ENCODE data around the gene GCLC.

DNA sequence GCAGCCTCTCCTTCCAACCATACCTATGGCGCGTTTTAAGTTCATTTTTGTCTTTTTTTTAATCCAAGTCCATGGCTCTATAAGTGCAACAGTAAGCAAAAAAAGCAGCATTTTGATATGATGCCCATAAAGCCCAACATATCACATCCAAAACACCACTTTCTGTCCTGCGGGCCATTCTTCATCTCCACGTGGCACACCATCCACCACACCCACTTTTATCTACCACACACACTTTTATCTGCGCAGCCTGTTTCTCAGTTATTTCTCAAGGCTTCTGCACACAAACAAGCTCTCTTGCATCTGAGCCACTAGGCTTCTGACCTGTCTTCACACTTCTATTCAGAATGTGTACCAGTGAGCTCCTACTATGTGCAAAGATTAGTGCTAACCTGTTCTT lies 5.3 kb downstream of the GCLC start:
- TF ChIP-seq, protein P1, sequence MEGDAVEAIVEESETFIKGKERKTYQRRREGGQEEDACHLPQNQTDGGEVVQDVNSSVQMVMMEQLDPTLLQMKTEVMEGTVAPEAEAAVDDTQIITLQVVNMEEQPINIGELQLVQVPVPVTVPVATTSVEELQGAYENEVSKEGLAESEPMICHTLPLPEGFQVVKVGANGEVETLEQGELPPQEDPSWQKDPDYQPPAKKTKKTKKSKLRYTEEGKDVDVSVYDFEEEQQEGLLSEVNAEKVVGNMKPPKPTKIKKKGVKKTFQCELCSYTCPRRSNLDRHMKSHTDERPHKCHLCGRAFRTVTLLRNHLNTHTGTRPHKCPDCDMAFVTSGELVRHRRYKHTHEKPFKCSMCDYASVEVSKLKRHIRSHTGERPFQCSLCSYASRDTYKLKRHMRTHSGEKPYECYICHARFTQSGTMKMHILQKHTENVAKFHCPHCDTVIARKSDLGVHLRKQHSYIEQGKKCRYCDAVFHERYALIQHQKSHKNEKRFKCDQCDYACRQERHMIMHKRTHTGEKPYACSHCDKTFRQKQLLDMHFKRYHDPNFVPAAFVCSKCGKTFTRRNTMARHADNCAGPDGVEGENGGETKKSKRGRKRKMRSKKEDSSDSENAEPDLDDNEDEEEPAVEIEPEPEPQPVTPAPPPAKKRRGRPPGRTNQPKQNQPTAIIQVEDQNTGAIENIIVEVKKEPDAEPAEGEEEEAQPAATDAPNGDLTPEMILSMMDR (conservative IDR thresholded peaks at IDR 0.05; ENCODE audit: low read depth in 2 of 2) = no peak
- TF ChIP-seq, protein P2, sequence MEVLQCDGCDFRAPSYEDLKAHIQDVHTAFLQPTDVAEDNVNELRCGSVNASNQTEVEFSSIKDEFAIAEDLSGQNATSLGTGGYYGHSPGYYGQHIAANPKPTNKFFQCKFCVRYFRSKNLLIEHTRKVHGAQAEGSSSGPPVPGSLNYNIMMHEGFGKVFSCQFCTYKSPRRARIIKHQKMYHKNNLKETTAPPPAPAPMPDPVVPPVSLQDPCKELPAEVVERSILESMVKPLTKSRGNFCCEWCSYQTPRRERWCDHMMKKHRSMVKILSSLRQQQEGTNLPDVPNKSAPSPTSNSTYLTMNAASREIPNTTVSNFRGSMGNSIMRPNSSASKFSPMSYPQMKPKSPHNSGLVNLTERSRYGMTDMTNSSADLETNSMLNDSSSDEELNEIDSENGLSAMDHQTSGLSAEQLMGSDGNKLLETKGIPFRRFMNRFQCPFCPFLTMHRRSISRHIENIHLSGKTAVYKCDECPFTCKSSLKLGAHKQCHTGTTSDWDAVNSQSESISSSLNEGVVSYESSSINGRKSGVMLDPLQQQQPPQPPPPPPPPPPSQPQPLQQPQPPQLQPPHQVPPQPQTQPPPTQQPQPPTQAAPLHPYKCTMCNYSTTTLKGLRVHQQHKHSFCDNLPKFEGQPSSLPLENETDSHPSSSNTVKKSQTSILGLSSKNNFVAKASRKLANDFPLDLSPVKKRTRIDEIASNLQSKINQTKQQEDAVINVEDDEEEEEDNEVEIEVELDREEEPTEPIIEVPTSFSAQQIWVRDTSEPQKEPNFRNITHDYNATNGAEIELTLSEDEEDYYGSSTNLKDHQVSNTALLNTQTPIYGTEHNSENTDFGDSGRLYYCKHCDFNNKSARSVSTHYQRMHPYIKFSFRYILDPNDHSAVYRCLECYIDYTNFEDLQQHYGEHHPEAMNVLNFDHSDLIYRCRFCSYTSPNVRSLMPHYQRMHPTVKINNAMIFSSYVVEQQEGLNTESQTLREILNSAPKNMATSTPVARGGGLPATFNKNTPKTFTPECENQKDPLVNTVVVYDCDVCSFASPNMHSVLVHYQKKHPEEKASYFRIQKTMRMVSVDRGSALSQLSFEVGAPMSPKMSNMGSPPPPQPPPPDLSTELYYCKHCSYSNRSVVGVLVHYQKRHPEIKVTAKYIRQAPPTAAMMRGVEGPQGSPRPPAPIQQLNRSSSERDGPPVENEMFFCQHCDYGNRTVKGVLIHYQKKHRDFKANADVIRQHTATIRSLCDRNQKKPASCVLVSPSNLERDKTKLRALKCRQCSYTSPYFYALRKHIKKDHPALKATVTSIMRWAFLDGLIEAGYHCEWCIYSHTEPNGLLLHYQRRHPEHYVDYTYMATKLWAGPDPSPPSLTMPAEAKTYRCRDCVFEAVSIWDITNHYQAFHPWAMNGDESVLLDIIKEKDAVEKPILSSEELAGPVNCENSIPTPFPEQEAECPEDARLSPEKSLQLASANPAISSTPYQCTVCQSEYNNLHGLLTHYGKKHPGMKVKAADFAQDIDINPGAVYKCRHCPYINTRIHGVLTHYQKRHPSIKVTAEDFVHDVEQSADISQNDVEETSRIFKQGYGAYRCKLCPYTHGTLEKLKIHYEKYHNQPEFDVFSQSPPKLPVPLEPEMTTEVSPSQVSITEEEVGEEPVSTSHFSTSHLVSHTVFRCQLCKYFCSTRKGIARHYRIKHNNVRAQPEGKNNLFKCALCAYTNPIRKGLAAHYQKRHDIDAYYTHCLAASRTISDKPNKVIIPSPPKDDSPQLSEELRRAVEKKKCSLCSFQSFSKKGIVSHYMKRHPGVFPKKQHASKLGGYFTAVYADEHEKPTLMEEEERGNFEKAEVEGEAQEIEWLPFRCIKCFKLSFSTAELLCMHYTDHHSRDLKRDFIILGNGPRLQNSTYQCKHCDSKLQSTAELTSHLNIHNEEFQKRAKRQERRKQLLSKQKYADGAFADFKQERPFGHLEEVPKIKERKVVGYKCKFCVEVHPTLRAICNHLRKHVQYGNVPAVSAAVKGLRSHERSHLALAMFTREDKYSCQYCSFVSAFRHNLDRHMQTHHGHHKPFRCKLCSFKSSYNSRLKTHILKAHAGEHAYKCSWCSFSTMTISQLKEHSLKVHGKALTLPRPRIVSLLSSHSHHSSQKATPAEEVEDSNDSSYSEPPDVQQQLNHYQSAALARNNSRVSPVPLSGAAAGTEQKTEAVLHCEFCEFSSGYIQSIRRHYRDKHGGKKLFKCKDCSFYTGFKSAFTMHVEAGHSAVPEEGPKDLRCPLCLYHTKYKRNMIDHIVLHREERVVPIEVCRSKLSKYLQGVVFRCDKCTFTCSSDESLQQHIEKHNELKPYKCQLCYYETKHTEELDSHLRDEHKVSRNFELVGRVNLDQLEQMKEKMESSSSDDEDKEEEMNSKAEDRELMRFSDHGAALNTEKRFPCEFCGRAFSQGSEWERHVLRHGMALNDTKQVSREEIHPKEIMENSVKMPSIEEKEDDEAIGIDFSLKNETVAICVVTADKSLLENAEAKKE (CRISPR knock-in tag; IDR thresholded peaks at IDR 0.05) = no peak
- TF ChIP-seq, protein P3, sequence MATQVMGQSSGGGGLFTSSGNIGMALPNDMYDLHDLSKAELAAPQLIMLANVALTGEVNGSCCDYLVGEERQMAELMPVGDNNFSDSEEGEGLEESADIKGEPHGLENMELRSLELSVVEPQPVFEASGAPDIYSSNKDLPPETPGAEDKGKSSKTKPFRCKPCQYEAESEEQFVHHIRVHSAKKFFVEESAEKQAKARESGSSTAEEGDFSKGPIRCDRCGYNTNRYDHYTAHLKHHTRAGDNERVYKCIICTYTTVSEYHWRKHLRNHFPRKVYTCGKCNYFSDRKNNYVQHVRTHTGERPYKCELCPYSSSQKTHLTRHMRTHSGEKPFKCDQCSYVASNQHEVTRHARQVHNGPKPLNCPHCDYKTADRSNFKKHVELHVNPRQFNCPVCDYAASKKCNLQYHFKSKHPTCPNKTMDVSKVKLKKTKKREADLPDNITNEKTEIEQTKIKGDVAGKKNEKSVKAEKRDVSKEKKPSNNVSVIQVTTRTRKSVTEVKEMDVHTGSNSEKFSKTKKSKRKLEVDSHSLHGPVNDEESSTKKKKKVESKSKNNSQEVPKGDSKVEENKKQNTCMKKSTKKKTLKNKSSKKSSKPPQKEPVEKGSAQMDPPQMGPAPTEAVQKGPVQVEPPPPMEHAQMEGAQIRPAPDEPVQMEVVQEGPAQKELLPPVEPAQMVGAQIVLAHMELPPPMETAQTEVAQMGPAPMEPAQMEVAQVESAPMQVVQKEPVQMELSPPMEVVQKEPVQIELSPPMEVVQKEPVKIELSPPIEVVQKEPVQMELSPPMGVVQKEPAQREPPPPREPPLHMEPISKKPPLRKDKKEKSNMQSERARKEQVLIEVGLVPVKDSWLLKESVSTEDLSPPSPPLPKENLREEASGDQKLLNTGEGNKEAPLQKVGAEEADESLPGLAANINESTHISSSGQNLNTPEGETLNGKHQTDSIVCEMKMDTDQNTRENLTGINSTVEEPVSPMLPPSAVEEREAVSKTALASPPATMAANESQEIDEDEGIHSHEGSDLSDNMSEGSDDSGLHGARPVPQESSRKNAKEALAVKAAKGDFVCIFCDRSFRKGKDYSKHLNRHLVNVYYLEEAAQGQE (IDR thresholded peaks at IDR 0.05; ENCODE audit: unreplicated experiment) = no peak
